ENCODE results near the gene UPP2.

GRCh38 chr2:158179660-158180059, 78.0 kb downstream of the UPP2 start:
- TF ChIP-seq CTCF (IDR thresholded peaks at IDR 0.05; ENCODE audit: low read depth, low read length, missing input control): peak; percentile 37
- TF ChIP-seq ZBTB33 (IDR thresholded peaks at IDR 0.05): no peak
- no peak for TF ChIP-seq RXRA (IDR thresholded peaks at IDR 0.05)
- peak; percentile 82 to 86 for TF ChIP-seq RAD21 (IDR thresholded peaks at IDR 0.05)
- TF ChIP-seq REST (IDR thresholded peaks at IDR 0.05): no peak
- TF ChIP-seq TAF1 (conservative IDR thresholded peaks at IDR 0.05): no peak
- no peak for TF ChIP-seq ATF3 (IDR thresholded peaks at IDR 0.05)
- no peak for TF ChIP-seq SP1 (IDR thresholded peaks at IDR 0.05)
- TF ChIP-seq MAX (IDR thresholded peaks at IDR 0.05): no peak
- no peak for TF ChIP-seq JUND (IDR thresholded peaks at IDR 0.05)
- no peak for TF ChIP-seq FOXA1 (IDR thresholded peaks at IDR 0.05)
- no peak for TF ChIP-seq EGR1 (IDR thresholded peaks at IDR 0.05; ENCODE audit: low read depth in 2 of 2)
- TF ChIP-seq YY1 (IDR thresholded peaks at IDR 0.05): no peak
- no peak for TF ChIP-seq HNF4G (IDR thresholded peaks at IDR 0.05)
